GM12891 (cell line): ENCODE measurements around the gene SPPL2A.

Experiments used
- POLR2A ChIP-seq: IDR thresholded peaks from 2 replicates; pipeline ENCODE4 v1.6.1; 2011; ENCODE audit warnings: low read depth, low read length, control low read depth
- POLR2AphosphoS5 ChIP-seq: IDR thresholded peaks from 2 replicates; pipeline ENCODE4 v1.6.1; 2011; ENCODE audit warnings: low read depth, low read length, control low read depth
- SPI1 ChIP-seq: IDR thresholded peaks from 2 replicates; pipeline ENCODE4 v1.6.1; 2011; ENCODE audit warnings: low read depth, low read length, control low read depth

DNA sequence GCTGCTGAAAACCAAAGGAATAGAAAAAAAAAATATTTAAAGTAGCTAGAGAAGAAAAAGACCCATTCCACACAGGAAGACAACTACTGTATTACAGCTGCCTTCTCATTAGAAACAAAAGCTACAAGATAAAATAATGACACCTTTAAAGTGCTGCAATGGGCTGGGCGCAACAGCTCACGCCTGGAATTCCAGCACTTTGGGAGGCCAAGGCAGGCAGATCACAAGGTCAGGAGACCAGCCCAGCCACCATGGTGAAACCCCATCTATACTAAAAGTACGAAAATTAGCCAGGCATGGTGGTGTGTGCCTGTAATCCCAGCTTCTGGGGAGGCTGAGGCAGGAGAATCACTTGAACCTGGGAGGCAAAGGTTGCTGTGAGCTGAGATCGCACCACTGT lies 110.0 kb downstream of the SPPL2A start:
- TF ChIP-seq POLR2A (no peak), POLR2AphosphoS5 (no peak), SPI1 (no peak)
